GM19238 (cell line): ENCODE results near the gene DIS3L2.
"Not testable (repeated sequence)": the region's sequence is repeated elsewhere in the genome, so short reads cannot be mapped to it uniquely, and the experiment has no call there.

Source experiments
- DNase-seq: peaks from one replicate; pipeline ENCODE4 v3.0.0; 2011; ENCODE audit warnings: low spot score; ENCODE audit not compliant: insufficient read length

Gene DIS3L2

DNA sequence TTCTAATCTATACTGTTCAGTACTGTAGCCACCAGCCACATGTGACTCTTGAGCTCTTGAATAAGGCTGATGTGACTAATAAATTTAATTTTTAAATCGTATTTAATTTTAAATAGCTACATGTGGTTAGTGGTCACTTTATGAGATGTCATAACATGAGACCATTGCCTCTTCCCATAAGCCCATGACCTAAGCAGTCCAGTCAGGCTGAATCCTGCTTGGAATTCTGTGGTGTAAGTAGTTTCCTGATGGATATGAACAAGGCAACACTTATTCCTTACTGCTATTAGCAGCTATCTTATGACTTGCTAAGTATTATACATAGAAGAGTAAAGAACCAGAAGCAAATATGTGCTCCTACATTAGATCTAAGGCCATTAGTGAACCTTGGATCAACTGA is 150.0 kb downstream of the DIS3L2 start:
- DNase-seq = no peak

DNA sequence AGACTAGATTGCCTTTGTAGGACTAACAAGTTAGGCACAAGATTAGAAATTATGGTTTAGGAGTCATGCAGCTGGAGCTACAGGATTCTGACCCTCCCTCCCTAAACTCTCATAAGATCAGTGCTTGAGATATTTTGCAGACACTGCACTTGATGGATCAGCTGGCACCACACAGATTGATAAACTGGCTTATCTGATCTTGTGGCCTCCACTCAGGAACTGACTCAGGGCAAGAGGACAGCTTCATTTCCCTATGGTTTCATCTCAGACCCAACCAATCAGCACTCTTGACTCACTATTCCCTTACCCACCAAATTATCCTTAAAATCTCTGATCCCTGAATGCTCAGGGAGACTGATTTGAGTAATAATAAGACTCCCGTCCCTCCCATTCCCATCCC is 152.3 kb downstream of the DIS3L2 start:
- no peak for DNase-seq

DNA sequence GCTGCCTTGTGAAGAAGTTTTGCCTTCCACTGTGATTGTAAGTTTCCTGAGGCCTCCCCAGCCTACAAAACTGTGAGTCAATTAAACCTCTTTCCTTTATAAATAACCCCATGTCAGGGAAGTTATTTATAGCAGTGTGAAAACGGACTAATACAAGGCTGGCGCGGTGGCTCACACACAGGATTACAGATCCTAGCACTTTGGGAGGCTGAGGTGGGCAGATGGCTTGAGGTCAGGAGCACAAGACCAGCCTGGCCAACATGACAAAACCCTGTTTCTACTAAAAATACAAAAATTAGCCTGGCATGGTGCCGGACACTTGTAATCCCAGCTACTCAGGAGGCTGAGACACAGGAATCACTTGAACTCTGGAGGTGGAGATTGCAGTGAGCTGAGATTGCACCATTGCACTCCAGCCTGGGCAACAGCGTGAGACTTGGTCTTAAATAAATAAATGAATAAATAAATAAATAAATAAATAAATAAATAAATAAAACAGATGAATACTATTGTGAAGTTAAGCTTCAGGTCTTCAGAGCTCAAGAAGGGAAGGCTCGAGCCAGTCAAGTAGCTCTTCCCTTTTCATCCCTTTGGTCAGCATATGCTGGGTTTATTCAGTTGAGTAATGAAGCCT is 154.3 kb downstream of the DIS3L2 start:
- not testable (repeated sequence) for DNase-seq

GRCh38 chr2:232116852-232117251 is 155.3 kb downstream of the DIS3L2 start:
- no peak for DNase-seq

- no peak for DNase-seq
Observed at GRCh38 chr2:232117413-232117812, 155.9 kb downstream of the DIS3L2 start.

DNA sequence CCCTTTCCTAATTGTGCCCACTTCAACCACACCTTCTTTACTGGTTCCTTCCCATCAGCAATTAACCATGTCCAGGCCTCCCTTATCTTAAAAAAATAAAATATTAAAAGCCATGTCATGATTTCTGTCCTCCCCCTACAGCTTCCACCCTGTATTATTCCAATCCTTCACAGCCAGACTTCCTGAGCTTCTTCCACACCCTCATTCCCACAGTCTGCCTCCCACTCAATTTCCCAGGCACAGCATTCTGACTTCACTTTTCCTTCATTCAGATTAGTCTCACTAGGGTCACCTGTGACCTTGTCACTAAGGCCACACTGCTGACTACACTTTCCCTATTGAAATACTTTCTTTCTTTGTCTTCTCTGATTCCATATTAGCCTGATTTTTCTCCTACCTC is 159.4 kb downstream of the DIS3L2 start:
- no peak for DNase-seq

DNA sequence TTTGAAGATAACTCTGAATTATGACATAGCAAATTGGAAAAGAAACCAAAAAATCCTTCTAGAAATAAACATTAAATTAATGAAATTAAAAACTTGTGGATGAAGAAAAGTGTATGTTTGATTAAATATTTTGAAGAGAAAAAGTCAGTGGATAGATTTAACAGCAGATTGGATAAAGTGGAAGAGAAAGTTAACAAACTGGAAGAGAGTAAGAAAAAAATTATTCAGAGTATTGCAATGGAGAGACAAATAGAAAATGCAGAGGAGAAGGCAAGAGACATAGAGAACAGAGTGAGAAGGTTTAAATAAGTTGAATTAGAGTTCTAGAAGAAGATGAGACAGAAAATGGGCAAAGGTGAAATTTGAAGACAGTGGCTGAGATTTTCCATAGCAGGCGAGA is 162.8 kb downstream of the DIS3L2 start:
- DNase-seq = no peak

- no peak for DNase-seq
Observed at GRCh38 chr2:232126301-232127099, 165.0 kb downstream of the DIS3L2 start.

- DNase-seq = no peak
Observed at GRCh38 chr2:232129483-232129882, 168.0 kb downstream of the DIS3L2 start.

GRCh38 chr2:232132181-232132580 is 170.7 kb downstream of the DIS3L2 start:
- DNase-seq = no peak

GRCh38 chr2:232133078-232133477 is 171.6 kb downstream of the DIS3L2 start:
- DNase-seq = no peak

DNA sequence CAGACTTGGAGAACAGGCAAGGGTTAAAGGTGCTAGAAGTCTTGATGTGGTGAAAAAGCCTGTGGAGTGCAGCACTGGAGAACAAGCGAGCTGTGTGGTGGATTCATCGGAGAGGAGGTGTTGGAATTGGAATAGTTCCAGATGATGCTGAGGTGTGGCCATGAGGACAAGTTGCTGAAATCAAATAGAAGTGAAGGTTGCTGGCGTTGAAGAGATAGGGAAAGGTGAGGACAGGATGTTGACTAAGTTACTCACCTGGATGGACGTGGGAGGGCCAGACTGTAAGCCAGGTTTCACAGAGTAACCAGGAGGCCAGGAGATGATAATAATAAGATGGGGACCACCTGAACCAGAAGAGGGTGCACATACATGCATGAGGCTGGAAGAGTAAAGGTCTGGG is 173.4 kb downstream of the DIS3L2 start:
- no peak for DNase-seq

- no peak for DNase-seq
Observed at GRCh38 chr2:232137356-232138147, 176.0 kb downstream of the DIS3L2 start.

DNA sequence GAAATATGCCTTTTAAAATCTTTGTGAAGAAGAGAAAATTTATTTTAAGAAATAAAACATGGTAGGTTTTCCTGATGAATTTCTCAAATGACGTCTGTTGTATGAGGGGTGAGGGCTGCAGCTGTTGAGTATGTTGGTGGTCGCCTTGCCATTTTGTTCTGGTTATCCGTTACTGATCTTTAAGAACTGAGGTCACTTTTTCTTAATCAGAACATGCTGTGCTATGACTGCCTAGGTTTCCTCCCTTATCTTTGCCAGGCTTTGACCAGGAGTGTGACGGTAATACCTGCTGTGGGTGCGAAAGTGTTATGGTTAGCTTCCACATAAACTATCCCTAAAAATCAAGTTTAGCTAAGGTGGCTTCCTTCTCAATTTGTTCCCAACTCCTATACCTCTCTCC is 176.9 kb downstream of the DIS3L2 start:
- no peak for DNase-seq

DNA sequence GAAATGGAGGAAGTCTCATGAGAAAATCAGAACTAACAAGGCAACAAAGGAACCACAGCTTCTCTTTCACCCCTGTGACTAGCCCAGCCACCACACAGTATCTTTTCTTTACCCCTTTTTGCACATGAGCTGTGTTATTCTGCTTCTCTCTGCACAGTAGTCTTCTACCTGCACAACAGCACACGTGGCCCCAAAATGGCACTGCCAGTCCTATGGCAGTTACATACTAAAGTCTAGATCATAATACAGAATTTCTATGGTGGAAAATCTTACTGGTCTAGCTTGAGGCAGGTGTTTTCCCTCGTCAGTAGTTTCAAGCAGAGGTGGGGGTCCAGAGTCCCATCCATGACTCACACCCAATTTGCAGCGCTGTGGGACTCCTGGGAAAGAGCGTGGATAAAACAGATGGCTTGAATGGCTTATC is 177.7 kb downstream of the DIS3L2 start:
- no peak for DNase-seq

- DNase-seq = no peak
Observed at GRCh38 chr2:232139786-232140562, 178.5 kb downstream of the DIS3L2 start.

DNA sequence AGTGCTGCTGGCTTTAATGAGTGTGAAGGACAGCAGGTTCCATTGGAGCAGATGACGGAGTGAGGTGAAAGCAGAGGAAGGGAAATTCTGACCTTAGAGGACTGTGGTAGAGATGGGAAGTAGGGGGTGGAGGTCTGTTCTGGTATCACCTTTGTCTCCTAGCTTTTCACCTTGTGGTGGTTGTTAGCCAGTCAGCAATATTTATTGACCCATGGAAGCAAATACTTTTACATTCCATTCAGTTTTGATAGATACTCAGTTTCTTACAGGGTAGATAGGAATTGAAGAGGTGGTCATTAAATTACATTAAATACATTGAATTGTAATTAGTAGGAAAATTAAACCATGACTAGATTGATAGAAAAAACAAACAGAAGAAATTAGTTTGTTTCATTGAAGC is 180.1 kb downstream of the DIS3L2 start:
- no peak for DNase-seq

DNA sequence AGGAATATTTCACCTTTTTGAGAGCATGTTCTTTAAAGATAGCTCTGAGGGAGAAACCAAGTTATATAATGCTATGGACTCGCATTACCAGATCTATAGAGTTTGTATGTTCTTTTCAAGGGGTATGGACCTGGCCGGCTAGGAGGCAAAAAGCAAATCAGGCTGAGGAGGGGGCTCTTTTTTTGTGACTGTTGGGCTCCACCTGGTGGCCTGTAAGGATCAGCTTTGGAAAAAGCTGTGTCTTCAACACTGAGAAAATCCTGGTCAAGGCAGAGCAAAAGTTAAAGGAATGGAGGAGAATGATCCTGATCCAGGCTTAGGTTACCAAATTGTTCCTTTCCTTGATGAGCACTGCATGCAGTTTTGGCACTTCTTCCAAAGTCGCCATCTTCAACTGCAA is 180.5 kb downstream of the DIS3L2 start:
- DNase-seq = no peak

DNA sequence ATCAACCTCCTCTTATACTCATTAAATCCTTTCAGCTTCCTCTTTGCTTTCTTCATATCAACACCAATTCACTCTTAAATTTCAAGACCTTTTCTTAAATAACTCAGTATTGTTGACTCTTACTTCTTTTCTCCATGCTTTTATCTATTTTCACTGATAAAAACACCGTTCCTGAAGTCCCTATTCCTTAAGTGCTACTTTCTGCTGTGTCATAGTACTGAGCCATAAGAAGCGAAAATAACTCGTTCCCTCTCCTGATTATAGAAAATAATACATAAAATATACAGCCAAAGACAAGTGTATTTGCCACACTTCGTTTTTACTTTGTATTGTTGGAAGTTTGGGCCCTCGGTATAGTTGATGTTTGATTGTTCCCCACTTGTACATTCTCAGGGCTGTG is 181.0 kb downstream of the DIS3L2 start:
- DNase-seq = no peak

DNA sequence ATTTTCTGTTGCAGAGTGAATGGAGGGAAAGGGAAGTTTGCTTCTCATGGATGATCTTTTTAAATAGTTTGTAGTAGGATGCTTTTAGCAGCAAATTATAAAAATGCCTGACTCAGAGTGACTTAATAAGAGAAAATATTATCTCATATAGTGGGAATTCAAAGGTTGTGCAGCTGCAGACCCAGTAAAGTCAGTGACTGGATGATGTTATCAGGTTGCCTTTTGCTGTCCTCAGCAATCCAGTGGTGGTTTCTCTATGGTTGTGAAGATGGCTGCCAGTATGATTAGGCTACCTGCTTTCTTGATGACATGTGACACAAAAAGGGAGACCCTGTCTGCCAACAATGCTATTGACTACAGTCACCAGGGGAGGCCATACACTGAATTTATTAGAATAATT is 184.8 kb downstream of the DIS3L2 start:
- no peak for DNase-seq

GRCh38 chr2:232147440-232148077 is 186.0 kb downstream of the DIS3L2 start:
- no peak for DNase-seq
